H9 (cell line): ENCODE data around the gene ENG. TPM values are rescaled to one million over a fixed set of nuclear protein-coding genes. Genes with fewer than 3 reads are reported as not detected.
A peak's percentile ranks its signal among the peaks of the same experiment; 100 is the strongest.

Experiments used
- DNase-seq: peaks from one replicate; pipeline ENCODE4 v3.0.0-alpha.2; 2017
- H2AFZ ChIP-seq: one replicate; pipeline ENCODE4 v1.6.1; 2013; ENCODE audit warnings: mild to moderate bottlenecking, low read length, control low read depth, moderate library complexity
- H2AK5ac ChIP-seq: 2 replicates; pipeline ENCODE4 v1.6.1; 2013; ENCODE audit warnings: low read length, control low read depth, mixed read lengths; ENCODE audit not compliant: insufficient read length
- H2BK120ac ChIP-seq: one replicate; pipeline ENCODE4 v1.6.1; 2013; ENCODE audit warnings: low read depth, mild to moderate bottlenecking, low read length, control low read depth, inconsistent platforms; ENCODE audit not compliant: poor library complexity, severe bottlenecking
- H2BK12ac ChIP-seq: 2 replicates; pipeline ENCODE4 v1.6.1; 2013; ENCODE audit warnings: low read length, control low read depth, mixed read lengths, low read depth; ENCODE audit not compliant: insufficient read length
- H2BK15ac ChIP-seq: 2 replicates; pipeline ENCODE4 v1.6.1; 2013; ENCODE audit warnings: low read depth, low read length, control low read depth
- H2BK20ac ChIP-seq: one replicate; pipeline ENCODE4 v1.6.1; 2013; ENCODE audit warnings: low read depth, mild to moderate bottlenecking, low read length, control low read depth, inconsistent platforms; ENCODE audit not compliant: poor library complexity, severe bottlenecking
- H2BK5ac ChIP-seq: 2 replicates; pipeline ENCODE4 v1.6.1; 2013; ENCODE audit warnings: low read length, control low read depth, mixed read lengths; ENCODE audit not compliant: insufficient read length
- H3K14ac ChIP-seq: 2 replicates; pipeline ENCODE4 v1.6.1; 2013; ENCODE audit warnings: low read length, control low read depth; ENCODE audit not compliant: insufficient read depth
- H3K18ac ChIP-seq: 2 replicates; pipeline ENCODE4 v1.6.1; 2013; ENCODE audit warnings: low read depth, mild to moderate bottlenecking, mixed read lengths, low read length, control low read depth; ENCODE audit not compliant: insufficient read length
- H3K23ac ChIP-seq: 2 replicates; pipeline ENCODE4 v1.6.1; 2013; ENCODE audit warnings: low read length, control low read depth, mixed read lengths, low read depth; ENCODE audit not compliant: insufficient read length
- H3K23me2 ChIP-seq: 2 replicates; pipeline ENCODE4 v1.6.1; 2013; ENCODE audit warnings: low read depth, mild to moderate bottlenecking, mixed read lengths, low read length, control low read depth; ENCODE audit not compliant: insufficient read length, poor library complexity, severe bottlenecking
- H3K27ac ChIP-seq: 2 replicates; pipeline ENCODE4 v1.5.1; 2013; ENCODE audit warnings: low read length, control low read depth, mixed read lengths, low read depth; ENCODE audit not compliant: insufficient read length
- H3K27me3 ChIP-seq: 2 replicates; pipeline ENCODE4 v1.6.1; 2013; ENCODE audit warnings: low read length, control low read depth, inconsistent platforms; ENCODE audit not compliant: insufficient read depth
- H3K4ac ChIP-seq: 2 replicates; pipeline ENCODE4 v1.6.1; 2013; ENCODE audit warnings: low read depth, mild to moderate bottlenecking, control low read depth, inconsistent platforms, low read length, moderate library complexity
- H3K4me1 ChIP-seq: 2 replicates; pipeline ENCODE4 v1.6.1; 2013; ENCODE audit warnings: low read length, control low read depth, inconsistent platforms; ENCODE audit not compliant: insufficient read depth
- H3K4me2 ChIP-seq: 2 replicates; pipeline ENCODE4 v1.6.1; 2013; ENCODE audit warnings: low read length, control low read depth, mixed read lengths; ENCODE audit not compliant: insufficient read length, insufficient read depth
- H3K56ac ChIP-seq: 2 replicates; pipeline ENCODE4 v1.6.1; 2013; ENCODE audit warnings: low read depth, mild to moderate bottlenecking, mixed read lengths, low read length, control low read depth; ENCODE audit not compliant: insufficient read length
- H3K79me1 ChIP-seq: 2 replicates; pipeline ENCODE4 v1.6.1; 2013; ENCODE audit warnings: low read depth, mild to moderate bottlenecking, moderate library complexity, low read length, control low read depth, inconsistent platforms; ENCODE audit not compliant: insufficient read depth, poor library complexity, severe bottlenecking
- H3K79me2 ChIP-seq: 2 replicates; pipeline ENCODE4 v1.6.1; 2013; ENCODE audit warnings: low read length, control low read depth, inconsistent platforms; ENCODE audit not compliant: insufficient read depth
- H3K9ac ChIP-seq: 2 replicates; pipeline ENCODE4 v1.6.1; 2013; ENCODE audit warnings: low read length, control low read depth, mixed read lengths; ENCODE audit not compliant: insufficient read length; ENCODE audit errors: extremely low read depth
- H3K9me3 ChIP-seq: one replicate; pipeline ENCODE4 v1.6.1; 2013; ENCODE audit warnings: low read depth, low read length, inconsistent platforms; ENCODE audit not compliant: control insufficient read depth
- H3T11ph ChIP-seq: one replicate; pipeline ENCODE4 v1.6.1; 2013; ENCODE audit warnings: mild to moderate bottlenecking, low read length, control low read depth, inconsistent platforms
- H4K20me1 ChIP-seq: one replicate; pipeline ENCODE4 v1.6.1; 2013; ENCODE audit not compliant: control insufficient read depth, insufficient read length, insufficient read depth
- H4K5ac ChIP-seq: 2 replicates; pipeline ENCODE4 v1.6.1; 2013; ENCODE audit warnings: low read depth, mild to moderate bottlenecking, mixed read lengths, low read length, control low read depth; ENCODE audit not compliant: insufficient read length
- H4K8ac ChIP-seq: replicated peaks from 2 replicates; pipeline ENCODE4 v1.6.1; 2013; ENCODE audit warnings: low read length, control low read depth, mixed read lengths, low read depth; ENCODE audit not compliant: insufficient read length
- H4K91ac ChIP-seq: 2 replicates; pipeline ENCODE4 v1.6.1; 2013; ENCODE audit warnings: low read depth, mild to moderate bottlenecking, moderate library complexity, mixed read lengths, low read length, control low read depth; ENCODE audit not compliant: insufficient read length
- H3K27ac Mint-ChIP-seq, 3 experiments: 2 replicates in 2 of 3; 3 replicates in 1 of 3; pipeline ENCODE4 v1.8.0; 2020 to 2021; ENCODE audit warnings: mixed read lengths in 3 of 3, mild to moderate bottlenecking in 1 of 3, moderate library complexity in 1 of 3
- H3K27me3 Mint-ChIP-seq: 2 replicates; pipeline ENCODE4 v1.8.0; 2021; ENCODE audit warnings: low read depth, mild to moderate bottlenecking, moderate library complexity, mixed read lengths
- H3K36me3 Mint-ChIP-seq, 3 experiments: 2 replicates in 2 of 3; 3 replicates in 1 of 3; pipeline ENCODE4 v1.8.0; 2020 to 2021; ENCODE audit warnings: low read depth in 3 of 3, mixed read lengths in 3 of 3; ENCODE audit not compliant: insufficient read depth in 1 of 3
- H3K4me1 Mint-ChIP-seq, 2 experiments: 2 replicates each; pipeline ENCODE4 v1.8.0; 2020; ENCODE audit warnings: mixed read lengths in 2 of 2
- H3K4me3 Mint-ChIP-seq, 2 experiments: 2 replicates in 1 of 2; 3 replicates in 1 of 2; pipeline ENCODE4 v1.8.0; 2020 to 2021; ENCODE audit warnings: mild to moderate bottlenecking in 2 of 2, mixed read lengths in 2 of 2, moderate library complexity in 1 of 2
- H3K9me3 Mint-ChIP-seq, 2 experiments: 2 replicates in 1 of 2; 3 replicates in 1 of 2; pipeline ENCODE4 v1.8.0; 2020; ENCODE audit warnings: mild to moderate bottlenecking in 2 of 2, mixed read lengths in 2 of 2, moderate library complexity in 1 of 2
- WGBS: extraction: QIAGEN DNeasy Blood & Tissue Kit; methylation state at CpG from one replicate; pipeline ENCODE4 v1.1.7; 2013; ENCODE audit warnings: missing lambda C conversion rate, low lambda C conversion rate, mixed read lengths; ENCODE audit not compliant: insufficient read length; ENCODE audit errors: extremely low coverage; 5-methylcytosine and 5-hydroxymethylcytosine counted together
- total RNA-seq: library from RNA; stranded (reverse); gene quantifications from 2 replicates; pipeline ENCODE4 v1.2.1, GENCODE V29; 2021
- TF ChIP-seq, protein P1 (sequence below): fragments of 200-600 bp; sonication (generic); conservative IDR thresholded peaks from 3 replicates; pipeline ENCODE4 v1.8.0; 2021; ENCODE audit warnings: antibody characterized with exemption, mild to moderate bottlenecking

ENG gene
- total RNA-seq, 1 experiment from 2014 or later, result 2.1 TPM

DNA sequence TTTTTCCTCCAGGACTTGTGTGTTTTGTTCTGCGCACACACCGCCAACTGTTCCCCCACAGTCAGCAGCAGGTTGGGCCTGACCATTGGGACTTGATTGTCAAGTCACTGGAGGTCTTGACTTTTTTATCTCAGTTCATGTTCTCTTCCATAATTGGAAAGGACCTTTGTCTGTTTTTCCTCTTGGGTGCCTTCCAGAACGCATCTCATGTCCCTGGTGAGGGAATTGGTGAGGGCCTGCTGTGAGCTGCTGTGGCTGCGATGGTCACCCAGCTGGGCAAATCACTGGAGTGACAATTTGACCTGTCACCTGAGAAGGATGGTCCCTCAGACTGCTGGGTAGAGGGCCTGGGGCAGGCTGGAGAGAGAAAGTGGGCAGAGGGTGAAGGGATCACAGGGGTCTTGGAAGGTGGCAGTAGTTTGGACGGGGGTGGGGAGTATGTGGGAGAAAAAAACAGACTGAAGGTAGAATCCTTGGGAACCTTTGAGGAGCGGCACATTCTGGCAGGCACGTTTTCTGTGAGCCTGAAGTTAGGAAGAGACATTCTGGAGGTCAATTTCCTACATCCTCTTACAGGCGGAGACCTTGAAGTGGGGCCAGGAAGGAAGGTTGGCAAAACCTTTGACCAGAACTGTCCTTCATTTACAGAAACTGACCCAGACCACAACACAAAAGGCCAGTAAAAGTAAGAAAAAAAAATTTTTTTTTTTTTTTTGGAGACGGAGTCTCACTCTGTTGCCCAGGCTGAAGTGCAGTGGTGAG, 64.2 kb downstream of the ENG start:
- H3K9me3 ChIP-seq, result no peaks in the 10 kb centered on the region
- no peak overlapping the region for H3K23ac ChIP-seq
- H4K91ac ChIP-seq, result no peak overlapping the region
- no peak overlapping the region for H3K14ac ChIP-seq
- H2BK5ac ChIP-seq, result no peak overlapping the region
- H4K20me1 ChIP-seq, result no peaks in the 10 kb centered on the region
- peaks cover 41 to 61% (median 58%) of the 10 kb centered on the region in 3 experiments for H3K36me3 Mint-ChIP-seq
- H3K4ac ChIP-seq, result no peak overlapping the region
- no peak for DNase-seq
- no peak overlapping the region for H2AFZ ChIP-seq
- no peak overlapping the region for H3K4me2 ChIP-seq
- H3K56ac ChIP-seq, result no peak overlapping the region
- peaks cover 2% of the 10 kb centered on the region for H3K23me2 ChIP-seq
- peaks cover 3% of the 10 kb centered on the region; the same call in 1 of the 2 replicates for H3K79me2 ChIP-seq
- H3T11ph ChIP-seq, result no peak overlapping the region
- no peak overlapping the region for H2BK20ac ChIP-seq
- H3K27ac ChIP-seq, result no peak overlapping the region
- H3K18ac ChIP-seq, result no peak overlapping the region
- no CpG with 5 or more reads among the region's 9 CpGs for WGBS
- peaks cover 11 to 20% of the 10 kb centered on the region in 2 experiments for H3K4me1 Mint-ChIP-seq
- no peak overlapping the region for H4K8ac ChIP-seq
- H3K4me3 Mint-ChIP-seq, result no peak overlapping the region
- H2BK12ac ChIP-seq, result no peak overlapping the region
- H3K79me1 ChIP-seq, result peaks cover 16% of the 10 kb centered on the region
- H3K9me3 Mint-ChIP-seq, result no peaks in the 10 kb centered on the region
- no peak overlapping the region for H2AK5ac ChIP-seq
- H4K5ac ChIP-seq, result no peak overlapping the region
- H2BK15ac ChIP-seq, result no peak overlapping the region
- no peaks in the 10 kb centered on the region for H3K27me3 ChIP-seq
- H3K27me3 Mint-ChIP-seq, result no peaks in the 10 kb centered on the region
- peak overlapping the region in 2 of 3 experiments; percentile 10 to 62; a peak in 2 of 7 replicates for H3K27ac Mint-ChIP-seq
- no peaks in the 10 kb centered on the region for H3K4me1 ChIP-seq
- H3K9ac ChIP-seq, result no peak overlapping the region
- no peak overlapping the region for H2BK120ac ChIP-seq
- TF ChIP-seq, protein P1, sequence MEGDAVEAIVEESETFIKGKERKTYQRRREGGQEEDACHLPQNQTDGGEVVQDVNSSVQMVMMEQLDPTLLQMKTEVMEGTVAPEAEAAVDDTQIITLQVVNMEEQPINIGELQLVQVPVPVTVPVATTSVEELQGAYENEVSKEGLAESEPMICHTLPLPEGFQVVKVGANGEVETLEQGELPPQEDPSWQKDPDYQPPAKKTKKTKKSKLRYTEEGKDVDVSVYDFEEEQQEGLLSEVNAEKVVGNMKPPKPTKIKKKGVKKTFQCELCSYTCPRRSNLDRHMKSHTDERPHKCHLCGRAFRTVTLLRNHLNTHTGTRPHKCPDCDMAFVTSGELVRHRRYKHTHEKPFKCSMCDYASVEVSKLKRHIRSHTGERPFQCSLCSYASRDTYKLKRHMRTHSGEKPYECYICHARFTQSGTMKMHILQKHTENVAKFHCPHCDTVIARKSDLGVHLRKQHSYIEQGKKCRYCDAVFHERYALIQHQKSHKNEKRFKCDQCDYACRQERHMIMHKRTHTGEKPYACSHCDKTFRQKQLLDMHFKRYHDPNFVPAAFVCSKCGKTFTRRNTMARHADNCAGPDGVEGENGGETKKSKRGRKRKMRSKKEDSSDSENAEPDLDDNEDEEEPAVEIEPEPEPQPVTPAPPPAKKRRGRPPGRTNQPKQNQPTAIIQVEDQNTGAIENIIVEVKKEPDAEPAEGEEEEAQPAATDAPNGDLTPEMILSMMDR, result no peak
